Mesodermal cell (in vitro differentiated cells): Measurements from ENCODE around the gene IL1RL2.

Experiments used
- H3K27ac ChIP-seq: 2 replicates; pipeline ENCODE4 v1.7.0; 2013; ENCODE audit warnings: mild to moderate bottlenecking, low read depth, low read length, moderate library complexity; ENCODE audit not compliant: severe bottlenecking
- H3K36me3 ChIP-seq: 2 replicates; pipeline ENCODE4 v1.7.1; 2013; ENCODE audit warnings: mild to moderate bottlenecking, low read length, moderate library complexity; ENCODE audit not compliant: control insufficient read depth, insufficient read depth
- H3K4me1 ChIP-seq: one replicate; pipeline ENCODE4 v1.7.1; 2013; ENCODE audit warnings: mild to moderate bottlenecking, low read length; ENCODE audit not compliant: insufficient read depth, control insufficient read depth, poor library complexity, severe bottlenecking
- H3K4me3 ChIP-seq: 2 replicates; pipeline ENCODE4 v1.7.0; 2013; ENCODE audit warnings: low read length, control low read depth, mild to moderate bottlenecking; ENCODE audit not compliant: insufficient read depth, poor library complexity, severe bottlenecking; ENCODE audit errors: extremely low read depth
- H3K9me3 ChIP-seq: 2 replicates; pipeline ENCODE4 v1.7.1; 2013; ENCODE audit warnings: mild to moderate bottlenecking, low read length, moderate library complexity; ENCODE audit not compliant: control insufficient read depth
- WGBS, 2 experiments: methylation state at CpG; one replicate each; pipeline ENCODE4 v1.1.5; 2013; ENCODE audit warnings: missing lambda C conversion rate in 2 of 2; ENCODE audit not compliant: insufficient coverage in 2 of 2; 5-methylcytosine and 5-hydroxymethylcytosine counted together

Gene IL1RL2

DNA sequence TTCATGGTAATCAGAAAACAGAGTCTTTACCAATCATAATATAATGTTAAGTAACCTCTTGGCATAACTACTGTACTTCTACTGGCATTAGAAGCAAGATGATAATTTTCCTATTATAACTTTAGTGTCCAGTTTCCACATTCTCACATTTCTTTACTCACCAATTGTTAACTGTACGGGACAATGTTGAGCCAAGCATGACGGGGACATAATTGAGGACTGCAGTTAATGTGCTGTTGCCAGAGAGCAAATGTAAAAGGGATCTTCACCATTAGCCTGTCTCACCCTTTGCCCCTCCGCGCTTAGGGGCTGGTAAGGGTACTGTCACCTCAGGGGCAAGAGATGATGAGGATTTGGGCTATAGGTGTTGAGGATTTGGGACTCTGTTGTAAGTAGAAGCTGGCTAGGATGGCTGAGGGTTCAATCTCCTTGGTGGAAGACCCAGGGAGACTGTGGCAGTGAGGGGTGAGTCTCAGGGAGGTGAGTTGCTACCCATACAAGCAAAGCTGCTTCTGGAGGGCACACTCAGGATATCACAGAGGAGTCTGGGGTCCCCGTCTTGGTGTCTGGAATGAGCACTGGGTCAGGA is 70.1 kb downstream of the IL1RL2 start:
- no peaks in the 10 kb centered on the region for H3K9me3 ChIP-seq
- H3K4me1 ChIP-seq, result no peaks in the 10 kb centered on the region
- WGBS, 2 experiments, result 98 to 100% methylated on average over 3 of the region's 5 CpGs
- H3K4me3 ChIP-seq, result no peak overlapping the region
- H3K27ac ChIP-seq, result no peak overlapping the region
- no peaks in the 10 kb centered on the region for H3K36me3 ChIP-seq

DNA sequence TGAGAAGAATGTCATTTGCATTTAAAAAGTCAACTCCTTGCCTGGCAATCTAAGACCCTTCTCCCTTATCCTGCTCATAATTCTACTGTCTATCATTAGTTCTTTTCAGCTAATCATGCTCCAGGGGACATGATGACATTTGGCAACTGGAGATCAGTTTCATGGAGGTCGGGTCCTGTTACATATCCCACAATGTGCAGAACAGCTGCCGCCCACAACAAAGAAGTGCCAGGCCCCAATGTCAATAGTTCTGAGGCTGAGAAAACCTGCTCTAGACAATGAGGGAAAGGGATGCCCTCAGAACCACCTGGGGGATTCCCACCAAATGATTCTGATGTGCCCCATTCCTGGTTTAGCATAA is 71.2 kb downstream of the IL1RL2 start:
- 93 to 100% methylated on average over 1 to 2 of the region's 2 CpGs for WGBS, 2 experiments
- Histone ChIP-seq H3K4me1 (no peaks in the 10 kb centered on the region), H3K36me3 (no peaks in the 10 kb centered on the region), H3K9me3 (no peaks in the 10 kb centered on the region), H3K4me3 (no peak overlapping the region), H3K27ac (no peak overlapping the region)

DNA sequence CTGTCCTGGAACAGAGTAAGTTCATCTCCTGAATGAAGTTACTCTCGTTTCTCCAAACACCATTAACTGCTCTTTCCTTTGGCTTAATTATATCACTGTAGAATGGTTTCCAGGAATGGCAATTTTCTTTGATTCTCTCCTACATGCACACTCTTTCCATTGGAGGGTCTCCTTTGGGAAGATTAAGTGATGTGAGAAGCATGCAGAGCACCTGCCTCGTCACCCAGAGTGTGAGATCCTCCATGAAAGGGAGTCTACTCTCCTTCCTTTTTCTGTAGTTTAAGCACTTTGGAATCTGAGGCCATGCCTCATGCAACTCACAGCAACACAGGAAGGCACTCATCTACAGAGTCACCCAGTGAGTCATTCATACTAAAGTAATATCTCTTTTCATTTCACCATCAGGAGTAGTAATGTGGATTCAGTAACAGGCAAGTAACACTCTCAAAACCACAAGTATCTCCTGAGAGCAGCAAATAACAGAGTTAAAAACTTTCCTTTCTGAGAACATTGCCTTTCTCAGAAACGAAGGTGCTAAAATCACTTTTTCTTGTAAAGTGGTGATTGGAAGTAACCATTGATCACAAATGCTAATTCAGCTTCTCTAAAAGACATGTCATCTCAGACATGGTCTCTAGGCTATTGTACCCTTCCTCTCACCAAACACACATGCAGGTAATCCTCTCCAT is 71.7 kb downstream of the IL1RL2 start:
- Histone ChIP-seq H3K9me3 (no peaks in the 10 kb centered on the region), H3K4me1 (no peaks in the 10 kb centered on the region), H3K36me3 (no peaks in the 10 kb centered on the region), H3K27ac (no peak overlapping the region), H3K4me3 (no peak overlapping the region)
- 83 to 100% methylated on average over 1 of the region's 3 CpGs for WGBS, 2 experiments

DNA sequence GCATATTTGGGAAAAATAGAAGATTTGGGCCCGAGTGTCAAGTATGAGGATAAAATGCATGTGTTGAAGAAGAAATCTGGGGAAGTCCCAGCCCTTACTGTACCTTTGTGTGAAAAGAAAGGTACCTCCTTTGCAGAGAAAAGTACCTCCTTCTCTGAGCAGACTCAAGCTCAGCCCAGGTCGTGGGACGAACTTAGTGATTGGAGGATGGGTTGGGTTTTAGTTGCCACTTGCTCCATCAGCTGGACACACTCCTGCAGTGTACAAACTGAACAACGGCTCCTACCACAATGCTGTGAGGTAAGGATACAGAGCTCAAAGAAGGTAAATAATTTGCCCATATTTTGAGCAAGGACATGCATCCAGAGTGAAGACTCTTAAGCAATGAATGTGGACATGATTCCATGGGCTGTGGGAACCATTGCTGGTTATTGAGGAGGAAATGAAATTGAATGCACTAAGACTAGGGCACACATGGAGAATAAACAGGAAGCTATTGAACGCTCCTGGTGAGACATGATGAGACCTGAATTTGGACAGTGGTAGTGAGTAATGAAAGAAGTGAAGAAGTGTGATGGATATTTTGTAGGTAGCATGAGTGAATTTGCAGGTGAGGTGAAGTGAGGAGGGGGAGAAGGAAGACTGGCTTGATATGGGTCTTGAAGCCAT is 74.8 kb downstream of the IL1RL2 start:
- Histone ChIP-seq H3K4me3 (no peak overlapping the region), H3K36me3 (no peaks in the 10 kb centered on the region), H3K9me3 (no peaks in the 10 kb centered on the region), H3K27ac (no peak overlapping the region), H3K4me1 (no peaks in the 10 kb centered on the region)
- WGBS, 2 experiments, result 90 to 100% methylated on average over 3 of the region's 5 CpGs

DNA sequence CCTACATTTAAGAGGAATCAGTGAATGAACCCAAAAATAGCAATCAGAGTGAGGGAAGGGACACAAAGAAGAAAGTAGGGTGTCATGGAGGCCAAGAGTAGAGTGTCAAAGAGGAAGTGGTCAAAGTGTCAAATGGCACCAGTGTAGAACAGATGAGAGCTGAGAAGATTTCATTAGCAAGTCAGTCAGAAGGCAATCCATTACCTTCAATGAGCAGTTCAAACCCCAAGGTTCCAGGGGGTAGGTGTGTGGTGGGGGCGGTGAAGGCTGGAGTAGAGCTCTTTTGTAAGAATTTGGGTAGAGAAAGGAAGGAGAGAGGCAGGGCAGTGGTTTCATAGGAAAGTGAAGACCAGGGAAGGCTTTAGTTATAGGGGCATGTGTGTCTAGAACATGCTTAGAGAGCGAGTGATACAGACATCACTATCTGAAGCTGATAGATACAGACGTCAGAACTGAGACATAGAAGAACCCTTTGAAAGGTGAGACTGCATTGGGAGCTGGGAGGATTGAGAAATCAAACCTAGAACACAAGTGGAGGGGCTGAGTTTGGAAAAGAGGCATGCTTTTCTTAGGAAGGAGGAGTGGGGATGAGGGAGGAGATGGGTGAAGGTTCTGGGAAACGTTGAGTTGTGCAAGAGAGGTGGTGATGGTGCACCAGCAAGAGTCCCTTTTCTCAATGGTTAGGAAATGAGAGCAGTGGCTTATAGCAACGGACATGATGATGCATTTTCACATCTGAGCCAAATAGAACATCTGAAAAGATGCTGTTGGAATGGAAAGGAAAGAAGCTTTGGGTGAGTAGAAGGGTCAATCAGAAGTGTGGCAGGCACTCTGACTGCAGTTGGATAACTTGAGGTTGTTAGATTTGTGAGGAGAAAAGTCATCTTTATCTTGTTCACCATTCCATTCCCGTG is 75.7 kb downstream of the IL1RL2 start:
- whole genome bisulfite sequencing, 2 experiments, result 91 to 92% methylated on average over 5 of the region's 6 CpGs
- no peak overlapping the region for H3K27ac ChIP-seq

DNA sequence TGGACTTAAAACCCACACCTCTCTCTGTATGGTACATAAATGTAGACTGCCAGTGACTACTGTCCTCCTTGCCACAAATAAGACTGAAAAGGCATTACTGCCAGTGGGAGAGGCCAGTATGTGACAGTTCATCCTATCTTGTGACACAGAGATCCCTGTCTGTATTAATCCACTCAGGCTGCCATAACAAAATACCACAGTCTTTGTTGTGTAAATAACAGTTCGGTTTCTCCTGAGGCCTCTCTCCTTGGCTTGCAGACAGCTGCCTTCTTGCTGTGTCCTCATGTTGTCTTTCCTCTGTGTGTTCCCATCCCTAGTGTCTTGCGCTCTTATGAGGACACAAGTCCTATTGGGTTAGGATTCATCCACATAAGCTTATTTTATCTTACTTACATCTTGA is 78.1 kb downstream of the IL1RL2 start:
- no peak overlapping the region for H3K4me3 ChIP-seq
- H3K36me3 ChIP-seq, result no peaks in the 10 kb centered on the region
- 38% methylated on average over 1 of the region's 2 CpGs; no CpG with 5 or more reads in 1 of the 2 experiments for WGBS, 2 experiments
- H3K27ac ChIP-seq, result no peak overlapping the region
- no peaks in the 10 kb centered on the region for H3K9me3 ChIP-seq
- H3K4me1 ChIP-seq, result peaks cover 4% of the 10 kb centered on the region

More for the DNA sequence above, 75.7 kb downstream of the IL1RL2 start:
- Histone ChIP-seq H3K36me3 (no peaks in the 10 kb centered on the region), H3K9me3 (no peaks in the 10 kb centered on the region), H3K4me1 (no peaks in the 10 kb centered on the region), H3K4me3 (no peak overlapping the region)

DNA sequence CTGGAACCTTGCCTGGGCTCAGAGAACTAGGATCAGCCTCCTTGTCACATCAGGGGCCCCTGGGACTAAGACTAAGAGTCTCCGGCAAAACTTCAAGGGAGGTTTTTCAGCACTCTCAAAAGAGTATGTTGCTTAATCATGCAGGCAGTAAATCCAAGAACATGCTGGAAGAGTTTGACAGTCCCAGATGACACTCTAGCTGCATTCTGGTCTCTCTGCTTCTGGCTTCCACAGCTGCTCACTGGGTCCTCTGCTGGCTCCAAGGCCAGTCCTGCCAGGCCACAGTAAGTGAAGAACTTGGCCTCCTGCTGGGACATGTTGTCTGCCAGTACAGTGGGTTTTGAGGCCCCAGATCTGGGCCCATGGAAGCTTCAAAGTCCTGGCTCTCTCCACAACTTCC is 79.4 kb downstream of the IL1RL2 start:
- Histone ChIP-seq H3K9me3 (no peaks in the 10 kb centered on the region), H3K4me1 (peaks cover 4% of the 10 kb centered on the region), H3K27ac (no peak overlapping the region), H3K4me3 (no peak overlapping the region), H3K36me3 (no peaks in the 10 kb centered on the region)
- 100% methylated on average over 1 of the region's 1 CpG for WGBS, 2 experiments

DNA sequence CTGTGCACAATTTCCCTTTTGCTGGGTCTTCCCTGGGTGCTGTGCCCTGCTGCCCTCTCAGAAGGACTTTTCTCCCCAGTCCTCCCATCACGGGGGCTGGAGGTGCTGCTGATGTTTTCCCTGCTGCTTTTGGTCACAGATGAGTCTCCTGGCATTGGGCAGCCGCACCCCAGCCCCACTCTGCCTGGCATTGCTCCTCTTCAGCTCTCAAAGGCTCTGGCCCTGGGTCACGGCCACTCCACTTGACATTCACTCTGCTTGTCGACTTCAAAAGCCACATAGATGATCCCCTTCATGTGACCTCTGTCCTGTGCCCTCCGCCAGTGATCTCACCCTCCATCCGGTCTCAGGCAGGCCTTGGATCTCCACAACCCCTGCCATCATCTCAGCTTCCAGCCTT is 81.0 kb downstream of the IL1RL2 start:
- peaks cover 2% of the 10 kb centered on the region for H3K9me3 ChIP-seq
- no peak overlapping the region for H3K27ac ChIP-seq
- no peaks in the 10 kb centered on the region for H3K36me3 ChIP-seq
- H3K4me3 ChIP-seq, result no peak overlapping the region
- WGBS, 2 experiments, result 88 to 95% methylated on average over 6 of the region's 6 CpGs
- H3K4me1 ChIP-seq, result peaks cover 4% of the 10 kb centered on the region

DNA sequence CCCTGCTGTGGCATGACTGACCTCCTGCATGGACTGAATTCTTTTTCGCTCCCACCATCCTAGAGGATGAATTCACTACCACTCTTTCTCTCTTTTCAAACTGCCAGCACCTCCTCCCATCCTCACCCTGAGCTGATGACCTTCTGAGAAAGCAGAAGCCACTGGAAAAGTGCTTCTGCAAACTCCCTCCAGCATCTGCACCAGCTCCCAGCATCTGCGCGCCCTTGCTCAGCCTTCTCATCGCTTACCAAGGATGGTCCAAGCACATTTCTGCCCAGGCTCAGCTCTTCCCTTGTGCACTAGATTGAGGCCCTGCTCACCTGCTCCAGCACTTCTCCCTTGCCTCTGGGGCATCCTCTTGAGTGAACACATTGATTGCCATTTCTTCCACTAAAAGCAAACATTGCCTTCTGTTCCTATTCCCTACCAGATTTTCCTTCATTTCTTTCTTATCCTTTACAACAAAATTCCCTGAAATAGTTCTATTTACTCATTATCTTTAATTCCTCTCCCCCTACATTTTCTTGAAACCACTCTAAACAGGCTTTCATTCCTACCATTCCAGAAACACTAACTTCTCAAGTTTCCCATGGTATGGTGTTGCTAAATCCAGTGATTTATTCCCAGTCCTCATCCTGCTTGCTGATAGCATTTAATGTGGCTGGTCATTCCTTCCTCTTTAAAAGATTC is 81.8 kb downstream of the IL1RL2 start:
- Histone ChIP-seq H3K4me3 (no peak overlapping the region), H3K27ac (peak overlapping the region; percentile 78), H3K36me3 (no peaks in the 10 kb centered on the region), H3K9me3 (peaks cover 3% of the 10 kb centered on the region), H3K4me1 (peaks cover 4% of the 10 kb centered on the region)
- WGBS, 2 experiments, result 100% methylated on average over 3 to 4 of the region's 4 CpGs

DNA sequence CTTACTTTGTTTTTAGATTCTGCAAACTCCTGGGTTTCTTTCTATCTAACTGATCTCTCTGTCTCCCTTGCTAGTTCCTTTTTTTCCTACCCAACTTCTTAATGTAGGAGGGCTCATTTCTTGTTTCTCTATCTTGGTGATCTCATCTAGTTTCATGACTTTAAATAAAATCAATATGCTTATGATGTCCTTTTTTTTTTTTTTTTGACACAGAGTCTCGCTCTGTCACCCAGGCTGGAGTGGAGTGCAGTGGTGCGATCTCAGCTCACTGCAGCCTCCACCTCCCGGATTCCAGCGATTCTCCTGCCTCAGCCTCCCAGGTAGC is 82.3 kb downstream of the IL1RL2 start:
- WGBS, 2 experiments, result 96 to 100% methylated on average over 3 of the region's 4 CpGs
- peaks cover 4% of the 10 kb centered on the region for H3K4me1 ChIP-seq
- H3K27ac ChIP-seq, result peak overlapping the region; percentile 78
- peaks cover 3% of the 10 kb centered on the region for H3K9me3 ChIP-seq
- no peak overlapping the region for H3K4me3 ChIP-seq
- no peaks in the 10 kb centered on the region for H3K36me3 ChIP-seq
